GOT3 (cell line): ENCODE data around the gene IFT74.

ENCODE experiments used
- DNase-seq: peaks from one replicate; lab custom pipeline; 2025; ENCODE audit warnings: mixed read lengths; lab: John Stamatoyannopoulos, UW

The IFT74 gene

DNA sequence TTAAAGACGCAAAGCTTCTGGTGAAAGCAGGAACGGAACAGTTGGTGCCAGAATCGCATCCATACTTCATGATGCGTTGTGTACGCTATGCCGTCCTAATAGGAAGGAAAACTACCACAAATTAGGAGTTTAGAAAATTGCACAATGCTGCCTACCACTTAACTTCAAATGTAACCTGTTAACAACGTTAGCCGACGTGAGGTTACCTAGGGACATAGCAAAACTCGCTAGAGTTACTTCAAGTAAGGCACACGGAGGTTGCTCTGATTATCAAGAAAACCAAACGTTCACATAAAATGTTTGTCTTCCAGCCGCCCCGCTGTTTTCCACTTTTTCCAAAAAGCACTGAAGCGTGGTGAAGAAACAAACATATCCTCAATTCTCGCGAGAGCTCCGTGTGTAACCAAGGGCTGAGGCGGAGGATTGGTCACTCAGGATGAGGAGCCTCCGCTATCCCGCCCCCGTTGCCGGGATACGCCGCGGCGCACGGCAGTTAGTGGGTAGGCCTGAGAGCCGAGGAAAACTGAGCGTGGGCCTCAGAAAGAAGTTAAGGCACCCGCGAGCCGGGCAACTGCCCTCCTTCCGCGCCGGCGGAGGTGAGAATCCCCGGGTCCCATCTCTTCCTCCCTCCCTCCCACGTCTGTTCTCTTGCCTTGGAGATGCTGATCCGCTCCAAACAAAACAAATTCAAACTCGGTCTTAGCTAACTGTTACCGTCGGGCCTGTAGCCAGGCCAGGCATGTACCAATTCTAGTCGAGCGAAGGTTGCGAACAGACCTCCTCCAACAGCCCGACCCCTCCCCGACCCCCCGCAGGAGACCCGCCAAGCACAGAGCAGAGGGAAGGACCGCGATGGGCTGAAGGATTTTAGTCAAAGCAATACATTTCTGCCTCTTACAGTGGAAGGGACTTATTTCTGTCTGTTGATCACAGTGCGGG, at the start of gene IFT74:
Gene IFT74, plus strand, starts transcription at position 492 of the 939 bp plus-strand sequence. CDS start 5,556 bp downstream, outside the sequence.
- DNase-seq: peak; percentile 52

- DNase-seq: no peak
Observed at GRCh38 chr9:26913138-26913668, 43.0 kb upstream of the IFT74 start.

DNA sequence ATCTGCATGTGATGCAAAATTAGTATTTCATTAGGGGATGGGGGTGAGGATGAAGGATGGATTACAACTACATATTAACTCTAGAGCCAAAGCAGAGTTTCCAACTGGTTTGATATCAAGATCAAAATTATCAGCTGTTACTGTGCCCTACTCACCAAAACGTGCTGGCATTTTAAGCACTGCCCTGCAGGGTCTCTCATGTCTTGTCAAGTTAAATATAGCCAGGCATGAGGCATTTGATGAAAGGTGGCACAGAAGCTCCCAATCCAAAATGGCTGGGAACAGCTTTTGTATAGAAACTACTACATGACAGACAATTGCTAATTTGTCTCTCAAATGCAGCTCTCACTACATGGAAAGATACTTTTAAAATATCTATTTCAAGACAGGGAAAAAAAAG, 36.5 kb upstream of the IFT74 start:
- DNase-seq: no peak

DNA sequence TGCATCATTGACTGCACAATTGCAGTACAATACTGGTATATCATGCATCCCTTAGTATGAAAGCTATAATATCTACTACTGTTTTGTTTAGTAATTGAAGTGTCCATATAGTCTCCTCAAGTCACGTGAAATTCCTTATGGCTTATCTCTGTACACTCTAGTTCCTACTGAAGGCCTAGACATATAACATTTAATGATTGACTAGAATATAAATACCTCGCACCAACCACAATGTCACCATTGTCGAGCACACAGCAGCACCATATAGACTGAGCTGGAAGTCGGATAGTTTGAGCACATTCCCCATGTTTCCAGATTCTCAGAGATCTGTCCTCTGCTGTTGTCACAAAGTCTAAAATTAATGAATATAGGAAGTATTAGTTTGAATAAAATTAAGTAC, 30.6 kb upstream of the IFT74 start:
- no peak for DNase-seq

DNA sequence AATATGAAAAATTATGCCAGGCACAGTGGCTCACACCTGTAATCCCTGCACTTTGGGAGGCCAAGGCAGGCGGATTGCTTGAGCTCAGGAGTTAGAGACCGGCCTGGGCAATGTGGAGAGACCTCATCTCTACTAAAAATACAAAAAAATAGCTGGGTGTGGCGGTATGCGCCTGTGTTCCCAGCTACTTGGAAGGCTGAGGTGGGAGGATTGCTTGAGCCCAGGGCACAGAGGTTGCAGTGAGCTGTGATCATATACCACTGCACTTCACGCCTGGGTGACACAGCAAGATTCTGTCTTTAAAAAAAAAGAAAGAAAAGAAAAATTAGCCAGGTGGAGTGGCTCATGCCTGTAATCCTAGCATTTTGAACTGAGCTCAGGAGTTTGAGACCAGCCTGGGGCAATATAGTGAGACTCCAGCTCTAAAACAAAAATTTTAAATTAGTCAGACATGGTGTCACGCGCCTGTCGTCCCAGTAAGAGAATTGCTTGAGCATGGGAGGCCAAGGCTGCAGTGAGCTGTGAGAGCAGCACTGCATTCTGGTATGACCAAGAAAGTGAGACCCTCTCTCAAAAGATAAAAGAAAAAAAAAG, 27.2 kb upstream of the IFT74 start:
- no peak for DNase-seq

- DNase-seq: no peak
Observed at GRCh38 chr9:26935847-26936246, 20.4 kb upstream of the IFT74 start.

DNA sequence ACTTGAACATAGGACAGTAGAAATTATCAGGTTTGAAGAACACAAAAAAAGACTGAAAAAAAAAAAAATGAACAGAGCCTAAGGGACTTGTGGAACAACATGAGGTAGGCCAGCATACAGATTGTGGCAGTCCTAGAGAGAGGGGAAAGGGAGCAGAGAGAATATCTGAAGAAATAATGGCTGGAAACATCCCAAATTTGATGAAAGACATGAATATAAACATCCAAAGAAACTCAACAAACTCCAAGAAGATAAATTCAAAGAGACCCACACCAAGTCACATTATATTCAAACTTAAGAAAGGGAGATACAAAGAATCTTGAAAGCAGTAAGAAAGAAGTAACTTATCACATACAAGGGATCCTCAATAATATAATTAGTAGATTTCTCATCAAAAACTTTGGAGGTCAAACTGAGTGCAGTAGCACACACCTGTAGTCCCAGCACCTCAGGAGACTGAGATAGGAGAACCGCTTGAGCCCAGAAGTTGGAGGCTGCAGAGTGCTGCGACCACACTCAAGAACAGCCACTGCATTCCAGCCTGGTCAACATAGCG, 18.3 kb upstream of the IFT74 start:
- DNase-seq: no peak

DNA sequence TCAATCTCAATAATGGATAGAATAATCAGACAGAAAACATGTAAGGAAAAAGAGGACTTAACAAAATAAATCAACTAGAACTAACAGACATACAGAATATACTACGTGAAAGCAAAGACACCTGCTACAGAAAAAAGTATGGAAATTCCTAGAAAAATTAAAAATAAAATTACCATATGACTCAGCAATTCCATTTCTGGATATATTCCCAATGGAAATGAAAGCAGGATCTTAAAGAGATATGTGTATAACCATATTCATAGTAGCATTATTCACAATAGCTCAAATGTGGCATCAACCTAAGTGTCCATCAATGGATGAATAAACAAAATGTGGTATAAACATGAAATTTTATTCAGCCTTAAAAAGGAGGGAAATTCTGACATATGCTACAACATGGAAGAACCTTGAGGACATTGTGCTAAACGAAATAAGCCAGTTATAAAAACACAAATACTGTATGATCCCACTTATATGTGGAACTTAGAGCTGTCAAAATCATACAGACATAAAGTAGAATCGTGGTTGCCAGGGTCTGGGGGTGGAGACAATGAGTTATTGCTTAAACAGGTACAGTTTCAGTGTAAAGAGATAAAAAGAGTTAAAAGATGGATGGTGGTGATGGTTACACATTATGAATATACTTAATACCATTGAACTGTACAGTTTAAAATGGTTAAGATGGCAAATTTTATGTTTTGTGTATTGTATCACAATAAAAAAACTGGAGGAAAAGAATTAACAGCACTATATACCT, 16.1 kb upstream of the IFT74 start:
- DNase-seq: no peak

DNA sequence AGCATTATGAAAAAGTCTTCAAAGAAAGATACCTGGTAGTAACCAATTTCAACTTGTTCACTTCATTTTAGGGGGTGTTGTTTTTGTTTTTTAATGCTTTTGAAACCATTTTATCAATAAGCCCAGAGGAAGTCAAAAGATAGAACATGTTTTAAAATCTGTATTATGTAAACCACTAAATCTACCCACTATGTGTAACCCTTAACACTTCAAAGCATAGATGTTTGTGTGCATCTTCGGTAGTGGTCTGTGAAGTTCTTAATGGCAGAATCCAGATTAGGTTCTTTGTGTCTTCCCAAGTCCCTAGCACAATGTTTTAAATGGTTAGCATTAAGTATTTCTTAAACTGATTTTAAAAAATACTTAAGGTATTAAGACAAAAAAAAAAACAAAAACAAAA, 15.4 kb upstream of the IFT74 start:
- no peak for DNase-seq

DNA sequence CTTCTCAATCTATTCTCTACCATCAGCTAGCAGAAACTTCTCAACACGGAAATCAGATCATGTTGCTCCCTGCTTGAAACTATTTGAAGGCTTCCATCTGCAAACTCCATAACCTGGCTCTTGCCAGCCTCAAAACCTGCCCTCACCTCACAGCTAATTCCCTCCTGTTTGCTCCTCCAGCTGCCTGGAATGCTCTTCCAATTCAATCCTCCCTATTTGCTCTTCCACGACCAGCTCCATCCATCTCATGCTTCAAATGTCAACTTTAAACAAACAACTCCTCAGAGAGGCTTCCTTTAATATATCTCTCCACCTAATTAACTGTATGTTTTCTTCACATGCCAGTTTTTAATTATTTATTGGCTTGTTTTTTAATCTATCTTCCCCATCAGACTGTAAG, 10.6 kb upstream of the IFT74 start:
- no peak for DNase-seq

- DNase-seq: peak; percentile 57
Observed at GRCh38 chr9:26946753-26947727, 9.2 kb upstream of the IFT74 start, which contains the start of gene PLAA. Gene PLAA (minus strand): TSS chr9:26947242. CDS start chr9:26947045, 197 bp downstream.

DNA sequence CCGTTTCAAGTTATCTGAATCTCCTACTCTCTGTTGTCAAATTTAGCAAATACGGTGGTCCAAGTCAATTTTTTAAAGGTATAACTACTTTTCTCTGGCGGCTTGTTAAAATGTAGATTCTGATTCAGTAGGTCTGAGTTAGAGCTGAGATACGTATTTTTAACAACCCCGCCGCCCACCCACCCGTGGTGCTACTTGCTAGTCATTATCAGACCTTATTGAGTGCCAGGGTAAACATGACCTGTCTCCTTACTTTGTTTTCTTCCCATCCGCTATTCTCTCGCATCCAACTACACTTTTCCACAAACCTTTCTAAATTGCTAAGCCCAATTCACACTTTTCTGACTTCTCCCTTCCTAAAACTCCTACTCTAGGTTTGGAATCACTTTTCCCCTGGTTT, 8.5 kb upstream of the IFT74 start:
- DNase-seq: no peak

DNA sequence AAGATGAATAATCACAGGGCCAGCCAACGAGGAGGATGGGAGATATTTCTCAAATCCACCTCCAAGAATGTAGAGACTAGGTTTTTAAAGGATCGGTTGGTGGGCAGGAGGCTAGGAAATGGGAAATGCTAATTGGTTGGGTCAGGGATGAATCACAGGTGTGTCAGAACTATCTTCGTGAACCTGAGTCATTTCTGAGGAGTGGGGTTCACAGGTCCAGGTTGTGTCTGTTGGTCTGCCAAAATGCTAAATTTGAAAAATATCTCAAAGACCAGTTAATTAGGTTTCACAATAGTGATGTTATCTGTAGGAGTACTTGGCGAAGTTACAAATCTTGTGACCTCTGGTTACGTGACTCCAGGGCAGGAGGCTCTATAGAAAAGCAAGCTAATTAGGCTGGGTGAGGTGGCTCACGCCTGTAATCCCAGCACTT, 6.6 kb upstream of the IFT74 start:
- DNase-seq: no peak

DNA sequence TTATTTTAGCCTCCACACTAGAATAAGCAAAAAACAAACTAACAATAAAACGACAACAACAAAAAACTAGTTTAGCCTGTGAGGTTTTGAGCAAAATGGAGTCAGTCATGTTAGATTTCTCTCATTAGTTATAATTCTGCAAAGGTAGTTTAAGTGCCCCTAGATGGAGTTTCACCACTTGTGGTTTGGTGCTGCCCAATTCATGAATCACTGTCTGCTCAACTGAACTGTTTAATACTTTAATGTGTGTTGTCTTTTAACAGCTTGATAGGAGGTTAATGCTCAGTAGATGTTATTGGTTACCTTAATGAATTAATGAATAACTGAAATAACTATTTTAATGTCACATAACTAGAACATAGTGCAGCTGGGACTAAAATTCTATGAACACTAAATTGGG, 5.7 kb upstream of the IFT74 start:
- no peak for DNase-seq

DNA sequence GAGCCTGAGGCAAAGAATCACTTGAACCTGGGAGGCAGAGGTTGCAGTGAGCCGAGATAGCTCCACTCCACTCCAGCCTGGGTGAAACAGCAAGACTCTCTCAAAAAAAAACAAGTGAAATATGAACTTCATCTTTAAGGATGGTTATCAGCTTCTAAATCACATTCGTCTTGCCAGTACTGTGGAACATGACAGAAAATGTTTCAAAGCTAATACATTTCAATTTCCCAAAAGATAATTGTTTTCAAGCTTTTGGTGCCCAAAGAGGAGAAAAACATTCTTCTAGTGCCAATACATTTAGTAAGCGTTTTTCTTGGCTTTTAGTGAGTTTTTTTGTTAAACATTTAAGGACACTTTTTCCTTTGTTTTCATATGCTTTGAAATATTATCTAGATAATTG, 4.4 kb upstream of the IFT74 start:
- DNase-seq: no peak

- DNase-seq: no peak
Observed at GRCh38 chr9:26954050-26954508, 2.1 kb upstream of the IFT74 start.

GRCh38 chr9:26955222-26955903, 849 bp upstream of the IFT74 start:
- DNase-seq: no peak

- DNase-seq: no peak
Observed at GRCh38 chr9:26956860-26957233, 635 bp downstream of the IFT74 start.

- DNase-seq: no peak
Observed at GRCh38 chr9:26971721-26972120, 15.5 kb downstream of the IFT74 start.

GRCh38 chr9:26973989-26974388, 17.8 kb downstream of the IFT74 start:
- DNase-seq: no peak
